Omental fat pad (tissue), 4 donors: ENCODE measurements around the gene SEMA4B. TPM values are rescaled to one million over a fixed set of nuclear protein-coding genes. Genes with fewer than 3 reads are reported as not detected.

Source experiments
- ATAC-seq: fragments of 150-250 bp; one replicate; pipeline ENCODE4 v1.9.1; 2016; ENCODE audit warnings: mild to moderate bottlenecking, moderate library complexity; ENCODE audit not compliant: low FRiP score
- DNase-seq: peaks from one replicate; pipeline ENCODE4 v3.0.0-alpha.2; 2019; ENCODE audit warnings: low spot score
- CTCF ChIP-seq, 3 donors: fragments of 450-650 bp; IDR thresholded peaks; one replicate each; pipeline ENCODE4 v1.5.1; 2016 to 2017; ENCODE audit warnings: antibody characterized with exemption in 3 of 3, mild to moderate bottlenecking in 3 of 3, moderate library complexity in 2 of 3
- total RNA-seq, 4 donors: library from RNA; depleted of rRNA; stranded (reverse); fragments of >200 nt; gene quantifications; one replicate each; pipeline ENCODE4 v1.1.0, GENCODE V29; 2016

SEMA4B gene
- total RNA-seq, 4 donors from 2014 or later: 9.3 to 24.4 (median 17.6) TPM

- DNase-seq (no peak), ATAC-seq (no peak)
- TF ChIP-seq CTCF (IDR thresholded peaks at IDR 0.05): no peak
These were observed 27.0 kb downstream of the SEMA4B start for GRCh38 chr15:90227816-90228772.

GRCh38 chr15:90228960-90229359, 27.8 kb downstream of the SEMA4B start:
- DNase-seq: no peak
- no peak for TF ChIP-seq CTCF (IDR thresholded peaks at IDR 0.05)
- no peak for ATAC-seq

- TF ChIP-seq CTCF (IDR thresholded peaks at IDR 0.05): no peak
- ATAC-seq: no peak
- DNase-seq: no peak
These were observed 29.0 kb downstream of the SEMA4B start for GRCh38 chr15:90230071-90230494.

- no peak for TF ChIP-seq CTCF (IDR thresholded peaks at IDR 0.05)
- DNase-seq (no peak), ATAC-seq (no peak)
These were observed 29.5 kb downstream of the SEMA4B start for GRCh38 chr15:90230610-90231009.

- no peak for DNase-seq
- TF ChIP-seq CTCF (IDR thresholded peaks at IDR 0.05): no peak
- ATAC-seq: no peak
These were observed 30.2 kb downstream of the SEMA4B start for GRCh38 chr15:90231028-90232017.

- no peak for TF ChIP-seq CTCF (IDR thresholded peaks at IDR 0.05)
- ATAC-seq (no peak), DNase-seq (no peak)
These were observed 31.1 kb downstream of the SEMA4B start for GRCh38 chr15:90232196-90232595.
